Mucosa of stomach (tissue), 1 donor: Measurements from ENCODE around the gene PRKG1.

Experiments
- H3K27me3 ChIP-seq: one replicate; pipeline ENCODE4 v1.7.0; 2013; ENCODE audit warnings: mild to moderate bottlenecking, low read length; ENCODE audit not compliant: control insufficient read depth, insufficient read depth
- H3K36me3 ChIP-seq: one replicate; pipeline ENCODE4 v1.7.0; 2013; ENCODE audit warnings: low read length; ENCODE audit not compliant: control insufficient read depth, insufficient read depth
- H3K4me1 ChIP-seq: one replicate; pipeline ENCODE4 v1.7.0; 2013; ENCODE audit warnings: mild to moderate bottlenecking, low read length; ENCODE audit not compliant: control insufficient read depth, insufficient read depth
- H3K4me3 ChIP-seq: one replicate; pipeline ENCODE4 v1.7.0; 2013; ENCODE audit warnings: low read length
- H3K9ac ChIP-seq: one replicate; pipeline ENCODE4 v1.7.0; 2013; ENCODE audit warnings: mild to moderate bottlenecking, low read length, moderate library complexity
- H3K9me3 ChIP-seq: one replicate; pipeline ENCODE4 v1.7.0; 2013; ENCODE audit warnings: mild to moderate bottlenecking, low read length, moderate library complexity; ENCODE audit not compliant: control insufficient read depth
- donor health status: Pancreatic carcinoma.

PRKG1 gene

DNA sequence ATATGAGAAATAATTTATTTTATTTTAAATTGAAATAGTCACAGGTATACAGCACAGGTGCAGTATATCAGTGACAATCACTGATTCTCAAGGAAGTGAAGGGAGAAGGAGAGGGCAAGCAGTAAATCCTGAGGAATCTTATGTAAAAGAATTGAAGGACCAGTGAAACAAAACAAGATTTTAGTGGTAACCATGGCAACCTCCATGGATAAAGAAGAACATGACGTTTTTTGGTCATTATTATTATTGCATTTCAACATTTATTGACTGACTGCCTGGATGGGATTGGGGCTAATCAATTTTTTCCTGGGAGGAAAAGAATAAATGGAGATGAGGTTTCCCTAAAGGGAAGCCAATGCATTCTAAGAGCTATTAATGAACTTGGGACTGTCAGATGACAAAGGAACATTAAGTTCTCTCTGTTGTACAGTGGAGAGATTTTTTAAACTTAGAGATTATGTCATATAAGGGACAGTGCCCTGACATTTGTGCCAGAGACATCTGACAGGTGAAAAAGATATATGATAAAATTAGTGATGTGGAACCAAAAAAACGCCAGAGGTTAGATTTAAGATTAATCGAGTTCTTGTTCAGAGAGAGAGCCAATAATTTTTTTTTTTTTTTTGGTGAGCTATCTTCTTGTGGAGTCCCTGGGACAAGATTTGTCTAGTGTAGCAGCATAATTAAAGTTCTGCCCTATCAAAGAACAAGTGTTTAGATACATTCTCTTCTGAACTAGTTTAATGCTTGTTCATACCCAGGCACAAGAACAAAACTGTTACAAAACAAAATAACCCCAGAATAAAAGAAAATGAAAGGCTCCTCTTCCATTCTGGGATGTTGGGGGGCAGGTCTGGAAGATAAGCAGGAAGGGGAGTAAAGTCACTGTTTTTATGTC is 345.2 kb downstream of the PRKG1 start:
- Histone ChIP-seq H3K9me3 (no peaks in the 10 kb centered on the region), H3K36me3 (no peaks in the 10 kb centered on the region), H3K4me1 (peaks cover 7% of the 10 kb centered on the region), H3K27me3 (no peaks in the 10 kb centered on the region), H3K4me3 (no peak overlapping the region), H3K9ac (no peak overlapping the region)

DNA sequence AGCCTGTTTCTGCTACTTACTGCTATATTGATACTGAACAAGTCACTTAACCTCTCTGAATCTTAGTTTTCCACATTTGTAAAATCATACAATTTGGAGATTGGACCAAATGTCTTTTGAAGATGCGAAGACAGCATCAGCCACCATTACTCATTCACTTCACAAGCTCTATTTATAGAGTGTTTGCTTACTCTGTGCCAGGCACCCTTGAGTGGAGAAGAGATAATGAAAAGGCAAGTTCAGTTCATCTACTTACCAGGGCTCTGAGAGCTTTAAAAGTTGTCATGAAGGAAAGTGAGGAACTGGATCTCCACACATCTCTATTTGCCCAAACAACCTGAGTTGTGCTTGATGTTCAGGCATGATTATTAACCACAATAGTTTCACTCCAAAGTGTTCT is 347.6 kb downstream of the PRKG1 start:
- Histone ChIP-seq H3K9ac (no peak overlapping the region), H3K36me3 (no peaks in the 10 kb centered on the region), H3K9me3 (no peaks in the 10 kb centered on the region), H3K27me3 (no peaks in the 10 kb centered on the region), H3K4me3 (no peak overlapping the region), H3K4me1 (peaks cover 7% of the 10 kb centered on the region)

DNA sequence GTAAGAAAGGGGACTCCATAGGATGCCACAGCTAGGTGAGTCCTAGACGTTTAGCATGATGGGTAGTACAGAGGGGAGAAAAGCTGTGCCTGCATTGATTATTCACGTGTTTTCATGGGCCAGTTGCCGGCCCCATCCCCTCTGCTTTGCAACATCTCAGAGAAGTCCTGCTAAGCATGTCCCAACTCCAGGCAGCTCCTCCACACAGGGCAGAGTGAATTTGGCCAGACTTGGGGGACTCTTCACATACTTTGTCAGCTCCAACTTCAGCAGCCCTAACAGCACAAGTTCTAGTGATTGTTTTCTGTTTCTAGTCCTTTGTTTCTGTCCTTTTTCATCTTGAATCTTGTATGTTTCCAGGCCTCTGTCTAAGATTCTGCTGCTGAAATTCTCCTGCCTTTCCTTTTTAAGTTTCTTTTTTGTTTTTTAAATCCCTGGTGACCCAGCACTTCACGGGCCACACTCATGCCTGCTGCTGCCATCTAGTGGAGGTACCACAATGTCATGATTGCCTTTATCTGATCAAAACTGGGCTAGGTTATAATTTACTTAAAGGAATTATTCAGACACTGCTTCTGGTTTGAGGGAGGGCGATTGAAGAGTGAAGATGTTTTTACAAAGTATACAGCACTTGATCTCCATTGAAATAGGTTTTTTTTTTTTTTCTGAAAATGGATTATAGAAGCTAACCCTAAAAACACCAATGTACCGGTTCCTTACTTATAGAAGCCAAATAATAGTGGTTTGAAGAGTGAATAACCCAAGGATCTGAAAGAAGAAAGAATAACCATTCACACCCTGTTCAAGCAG is 348.2 kb downstream of the PRKG1 start:
- H3K4me3 ChIP-seq, result no peak overlapping the region
- H3K9me3 ChIP-seq, result no peaks in the 10 kb centered on the region
- H3K27me3 ChIP-seq, result no peaks in the 10 kb centered on the region
- peaks cover 7% of the 10 kb centered on the region for H3K4me1 ChIP-seq
- no peak overlapping the region for H3K9ac ChIP-seq
- no peaks in the 10 kb centered on the region for H3K36me3 ChIP-seq

DNA sequence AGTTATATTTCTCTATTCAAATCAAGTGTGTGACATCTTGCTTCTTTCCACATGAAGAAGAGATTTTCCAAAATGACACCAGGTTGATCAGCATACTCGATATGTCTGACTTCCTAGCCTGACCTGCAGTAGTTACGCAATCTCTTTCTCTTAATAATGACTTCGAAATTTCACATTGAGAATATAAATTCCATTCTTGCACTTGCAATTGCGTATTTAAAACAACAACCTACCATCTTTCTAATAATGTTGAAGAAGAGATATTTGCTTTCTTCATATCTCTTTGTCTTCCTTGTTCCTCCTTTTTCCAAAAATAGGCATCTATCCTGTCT is 348.8 kb downstream of the PRKG1 start:
- H3K4me3 ChIP-seq, result no peak overlapping the region
- H3K4me1 ChIP-seq, result peaks cover 7% of the 10 kb centered on the region

DNA sequence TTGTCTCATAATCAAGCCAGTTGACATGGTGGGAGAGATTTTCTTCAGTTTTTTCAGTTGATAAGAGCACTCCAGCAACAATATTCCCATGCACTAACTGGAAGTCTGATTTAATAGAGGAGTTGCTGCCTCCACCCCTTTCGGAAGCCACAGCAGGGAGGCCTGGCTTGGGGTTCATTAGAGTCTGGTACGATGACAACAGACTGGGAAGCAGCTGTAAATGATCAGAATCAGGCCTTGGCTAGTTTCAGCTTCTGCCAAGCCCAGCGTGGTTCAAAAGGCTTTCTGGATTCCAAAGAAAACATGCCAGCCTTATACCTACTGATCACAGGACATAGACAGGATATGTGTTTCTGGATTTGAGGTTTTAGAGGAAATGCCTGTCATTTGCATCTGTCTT is 351.1 kb downstream of the PRKG1 start:
- Histone ChIP-seq H3K4me1 (peaks cover 7% of the 10 kb centered on the region), H3K4me3 (no peak overlapping the region), H3K9ac (no peak overlapping the region), H3K27me3 (no peaks in the 10 kb centered on the region), H3K9me3 (no peaks in the 10 kb centered on the region), H3K36me3 (no peaks in the 10 kb centered on the region)

More for the DNA sequence above, 348.8 kb downstream of the PRKG1 start:
- Histone ChIP-seq H3K9me3 (no peaks in the 10 kb centered on the region), H3K27me3 (no peaks in the 10 kb centered on the region), H3K36me3 (no peaks in the 10 kb centered on the region), H3K9ac (no peak overlapping the region)

DNA sequence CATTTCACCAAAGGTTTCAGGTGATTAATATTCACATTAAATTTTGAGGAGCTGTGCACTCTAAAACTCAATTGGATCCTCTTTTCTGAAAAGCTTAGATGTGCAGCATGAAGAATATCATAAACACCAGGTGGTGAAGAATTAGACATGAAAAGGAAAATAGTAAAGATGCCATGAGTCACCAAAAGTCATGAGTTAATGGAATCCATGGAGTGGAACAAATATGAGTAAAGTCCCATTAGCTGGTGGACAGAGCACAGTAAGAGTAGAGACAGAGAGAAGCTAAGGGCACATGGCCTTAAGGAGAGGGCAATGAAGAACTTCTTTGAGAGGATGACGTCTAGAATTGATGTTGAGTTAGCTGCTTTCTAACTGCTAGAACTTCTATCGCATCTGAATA is 353.5 kb downstream of the PRKG1 start:
- H3K36me3 ChIP-seq, result no peaks in the 10 kb centered on the region
- no peaks in the 10 kb centered on the region for H3K27me3 ChIP-seq
- H3K4me3 ChIP-seq, result no peak overlapping the region
- H3K4me1 ChIP-seq, result no peaks in the 10 kb centered on the region
- H3K9ac ChIP-seq, result no peak overlapping the region
- no peaks in the 10 kb centered on the region for H3K9me3 ChIP-seq

DNA sequence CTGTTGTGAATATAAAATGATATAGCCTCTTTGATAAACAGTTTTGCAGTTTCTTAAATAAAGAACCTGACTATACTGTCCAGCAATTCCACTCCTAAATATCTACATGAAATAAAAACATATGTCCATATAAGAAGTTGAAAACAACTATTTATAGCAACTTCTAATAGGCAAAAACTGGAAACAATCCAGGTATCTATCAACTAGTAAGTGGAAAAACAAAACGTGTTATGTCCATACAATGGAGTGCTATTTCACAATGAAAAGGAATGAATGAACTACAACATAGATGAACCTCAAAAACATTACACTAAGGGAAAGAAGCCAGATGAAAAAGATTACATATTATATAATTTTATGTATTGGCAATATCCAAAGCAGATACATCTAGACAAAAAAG is 356.2 kb downstream of the PRKG1 start:
- Histone ChIP-seq H3K36me3 (no peaks in the 10 kb centered on the region), H3K9me3 (no peaks in the 10 kb centered on the region), H3K27me3 (no peaks in the 10 kb centered on the region), H3K9ac (no peak overlapping the region), H3K4me3 (no peak overlapping the region), H3K4me1 (no peaks in the 10 kb centered on the region)

DNA sequence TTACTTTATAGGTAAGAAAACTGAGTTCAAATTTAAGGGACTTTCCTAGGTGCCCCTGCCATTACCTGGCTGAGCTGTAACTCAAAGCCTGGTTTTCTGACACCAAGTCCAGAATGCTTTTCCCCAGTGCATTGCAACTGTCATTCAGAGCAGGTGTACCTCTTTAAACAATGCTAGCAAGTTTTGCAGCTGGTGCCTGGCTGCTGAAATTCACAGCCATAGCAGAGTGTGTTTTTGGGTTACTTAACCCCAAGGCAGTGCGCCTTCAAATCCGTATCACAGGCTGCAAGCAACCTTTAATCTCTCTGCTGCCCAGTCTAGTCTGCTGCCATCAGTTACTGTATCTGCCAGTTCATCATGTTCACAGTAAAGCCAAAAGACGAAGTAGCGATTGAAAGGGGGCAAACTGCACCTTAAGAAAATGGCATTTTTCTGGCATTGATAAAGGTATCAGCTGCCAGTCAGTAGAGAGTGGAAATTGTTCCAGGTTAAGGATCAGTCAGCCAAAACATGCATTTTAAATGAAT is 359.7 kb downstream of the PRKG1 start:
- Histone ChIP-seq H3K9me3 (no peaks in the 10 kb centered on the region), H3K4me1 (no peaks in the 10 kb centered on the region), H3K36me3 (no peaks in the 10 kb centered on the region), H3K9ac (no peak overlapping the region), H3K4me3 (no peak overlapping the region), H3K27me3 (no peaks in the 10 kb centered on the region)

DNA sequence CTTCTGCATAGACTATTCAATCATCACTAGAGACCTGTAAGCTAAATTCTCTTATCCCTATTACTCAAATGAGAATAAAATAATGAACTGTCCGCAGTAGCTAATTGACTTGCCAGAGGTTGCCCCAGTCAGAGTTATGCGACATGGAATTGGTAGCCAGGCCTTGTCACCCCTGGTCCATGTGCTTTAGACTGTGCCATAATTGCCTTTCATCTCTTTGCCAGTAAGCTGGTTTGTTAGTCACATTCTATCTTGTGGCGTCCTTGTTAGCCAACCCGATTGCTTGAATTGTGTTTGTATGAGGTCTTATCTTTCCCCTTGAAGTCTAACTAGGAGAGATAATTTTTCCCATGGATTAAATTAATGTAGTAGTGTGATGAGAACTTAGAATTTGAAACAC is 362.5 kb downstream of the PRKG1 start:
- no peaks in the 10 kb centered on the region for H3K9me3 ChIP-seq
- H3K4me3 ChIP-seq, result no peak overlapping the region
- H3K36me3 ChIP-seq, result no peaks in the 10 kb centered on the region
- H3K4me1 ChIP-seq, result no peaks in the 10 kb centered on the region
- no peak overlapping the region for H3K9ac ChIP-seq
- H3K27me3 ChIP-seq, result no peaks in the 10 kb centered on the region

DNA sequence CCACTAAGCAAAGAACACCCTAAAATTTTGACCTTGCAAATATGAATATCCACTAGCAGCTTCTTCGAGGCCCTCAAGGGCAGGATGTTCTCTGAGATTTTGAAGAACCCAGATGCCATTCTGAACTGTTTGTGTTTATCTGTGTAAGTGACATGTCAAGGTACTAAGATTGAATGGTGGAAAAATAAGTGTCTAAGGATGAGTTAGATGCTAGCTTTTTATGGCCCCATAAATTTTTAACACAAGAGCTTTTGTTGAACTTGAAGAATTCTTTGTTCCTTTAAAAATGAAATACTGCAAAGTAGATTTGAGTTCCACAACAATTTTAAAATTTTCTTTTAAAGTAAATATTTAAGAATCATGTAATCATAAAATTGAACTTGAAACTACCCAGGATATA is 365.4 kb downstream of the PRKG1 start:
- H3K4me3 ChIP-seq, result no peak overlapping the region
- no peaks in the 10 kb centered on the region for H3K27me3 ChIP-seq
- H3K36me3 ChIP-seq, result no peaks in the 10 kb centered on the region

DNA sequence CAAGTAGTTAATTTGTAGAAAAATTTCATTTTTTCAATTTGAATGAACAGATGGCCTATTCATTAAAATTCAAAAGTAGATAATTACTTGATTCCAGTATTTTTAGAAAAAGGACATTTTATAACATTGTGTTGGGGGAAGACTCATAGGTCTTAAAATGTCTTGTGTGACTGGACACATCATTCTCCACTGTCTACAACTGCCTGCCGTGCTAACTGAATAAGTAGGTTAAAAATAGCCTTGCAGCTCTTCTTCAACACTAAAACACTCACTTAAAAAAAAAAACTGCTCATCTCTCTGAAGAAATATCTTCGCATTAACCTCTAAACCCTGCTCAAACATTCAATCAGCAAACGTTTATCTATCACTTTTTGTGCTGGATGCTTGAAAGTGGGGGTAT is 371.3 kb downstream of the PRKG1 start:
- Histone ChIP-seq H3K9ac (no peak overlapping the region), H3K36me3 (no peaks in the 10 kb centered on the region), H3K27me3 (no peaks in the 10 kb centered on the region), H3K9me3 (no peaks in the 10 kb centered on the region), H3K4me3 (no peak overlapping the region), H3K4me1 (no peaks in the 10 kb centered on the region)

More for the DNA sequence above, 365.4 kb downstream of the PRKG1 start:
- H3K9me3 ChIP-seq, result no peaks in the 10 kb centered on the region
- H3K9ac ChIP-seq, result no peak overlapping the region
- no peaks in the 10 kb centered on the region for H3K4me1 ChIP-seq

DNA sequence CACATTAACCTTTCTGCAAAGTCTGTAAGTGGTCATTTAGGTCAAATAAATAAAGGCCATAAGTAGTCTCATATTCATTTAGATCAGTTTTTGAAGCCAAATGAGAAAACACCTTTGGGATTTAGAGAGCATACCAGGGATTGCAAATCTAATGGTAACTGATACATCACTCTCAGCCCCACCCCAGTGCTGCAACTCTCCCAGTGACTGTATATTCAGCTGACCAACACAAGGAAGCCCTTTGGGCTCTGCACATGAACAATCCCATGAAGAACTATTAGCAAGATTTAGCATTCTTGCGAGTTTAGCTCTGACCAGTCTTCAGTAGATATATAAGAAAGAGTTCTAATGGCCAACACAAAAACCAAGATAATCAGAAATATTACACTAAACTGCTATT is 372.8 kb downstream of the PRKG1 start:
- no peak overlapping the region for H3K4me3 ChIP-seq

More for the DNA sequence above, 372.8 kb downstream of the PRKG1 start:
- no peaks in the 10 kb centered on the region for H3K9me3 ChIP-seq
- no peaks in the 10 kb centered on the region for H3K4me1 ChIP-seq
- no peaks in the 10 kb centered on the region for H3K36me3 ChIP-seq
- H3K9ac ChIP-seq, result no peak overlapping the region
- no peaks in the 10 kb centered on the region for H3K27me3 ChIP-seq
